ENCODE results near the gene RIN1. TPM values are rescaled to one million over a fixed set of nuclear protein-coding genes. Genes with fewer than 3 reads are reported as not detected.
"Not testable (repeated sequence)": the region's sequence is repeated elsewhere in the genome, so short reads cannot be mapped to it uniquely, and the experiment has no call there.

Gene RIN1
- total RNA-seq, 2 donors from 2014 or later: 2.6 to 4.9 TPM

DNA sequence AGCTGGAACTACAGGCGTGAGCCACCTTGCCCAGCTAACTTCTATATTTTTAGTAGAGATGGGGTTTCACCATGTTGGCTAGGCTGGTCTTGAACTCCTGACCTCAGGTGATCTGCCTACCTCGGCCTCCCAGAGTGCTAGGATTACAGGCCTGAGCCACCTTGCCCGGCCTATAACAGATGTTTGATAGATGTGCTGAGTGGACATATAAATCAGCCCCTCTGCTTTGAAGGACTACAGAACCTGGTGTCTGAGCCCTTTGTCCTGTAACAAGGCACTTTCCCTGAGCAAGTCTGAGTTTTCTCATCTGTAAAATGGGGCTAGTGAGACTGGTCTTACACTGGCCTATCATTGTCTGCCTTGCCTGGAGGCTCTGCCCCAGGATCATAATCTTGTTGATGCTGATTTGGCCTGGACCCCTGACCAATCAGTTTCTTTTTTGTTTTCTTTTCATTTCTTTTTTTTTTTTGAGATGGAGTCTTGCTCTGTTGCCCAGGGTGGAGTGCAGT lies 7.0 kb downstream of the RIN1 start:
- H3K9me3 Mint-ChIP-seq: no peaks in the 10 kb centered on the region
- H3K36me3 Mint-ChIP-seq: no peaks in the 10 kb centered on the region
- no peak for ATAC-seq
- peak overlapping the region in 1 of 2 donors; percentile 50 for H3K27ac Mint-ChIP-seq
- DNase-seq (ENCODE audit: low spot score in 2 of 2): no peak

- peak; percentile 87 to 89 for ATAC-seq
- H3K36me3 Mint-ChIP-seq: no peaks in the 10 kb centered on the region
- DNase-seq (ENCODE audit: low spot score in 2 of 2): peak; percentile 85 to 89
- H3K27ac Mint-ChIP-seq: peak overlapping the region in 1 of 2 donors; percentile 50
- no peaks in the 10 kb centered on the region for H3K9me3 Mint-ChIP-seq
Observed at GRCh38 chr11:66328302-66329144, 7.7 kb downstream of the RIN1 start.

- DNase-seq (ENCODE audit: low spot score in 2 of 2) (no peak), ATAC-seq (peak; percentile 32 to 51)
- no peaks in the 10 kb centered on the region for H3K9me3 Mint-ChIP-seq
- peak overlapping the region in 1 of 2 donors; percentile 50 for H3K27ac Mint-ChIP-seq
- no peaks in the 10 kb centered on the region for H3K36me3 Mint-ChIP-seq
Observed at GRCh38 chr11:66328031-66328301, 8.3 kb downstream of the RIN1 start.

DNA sequence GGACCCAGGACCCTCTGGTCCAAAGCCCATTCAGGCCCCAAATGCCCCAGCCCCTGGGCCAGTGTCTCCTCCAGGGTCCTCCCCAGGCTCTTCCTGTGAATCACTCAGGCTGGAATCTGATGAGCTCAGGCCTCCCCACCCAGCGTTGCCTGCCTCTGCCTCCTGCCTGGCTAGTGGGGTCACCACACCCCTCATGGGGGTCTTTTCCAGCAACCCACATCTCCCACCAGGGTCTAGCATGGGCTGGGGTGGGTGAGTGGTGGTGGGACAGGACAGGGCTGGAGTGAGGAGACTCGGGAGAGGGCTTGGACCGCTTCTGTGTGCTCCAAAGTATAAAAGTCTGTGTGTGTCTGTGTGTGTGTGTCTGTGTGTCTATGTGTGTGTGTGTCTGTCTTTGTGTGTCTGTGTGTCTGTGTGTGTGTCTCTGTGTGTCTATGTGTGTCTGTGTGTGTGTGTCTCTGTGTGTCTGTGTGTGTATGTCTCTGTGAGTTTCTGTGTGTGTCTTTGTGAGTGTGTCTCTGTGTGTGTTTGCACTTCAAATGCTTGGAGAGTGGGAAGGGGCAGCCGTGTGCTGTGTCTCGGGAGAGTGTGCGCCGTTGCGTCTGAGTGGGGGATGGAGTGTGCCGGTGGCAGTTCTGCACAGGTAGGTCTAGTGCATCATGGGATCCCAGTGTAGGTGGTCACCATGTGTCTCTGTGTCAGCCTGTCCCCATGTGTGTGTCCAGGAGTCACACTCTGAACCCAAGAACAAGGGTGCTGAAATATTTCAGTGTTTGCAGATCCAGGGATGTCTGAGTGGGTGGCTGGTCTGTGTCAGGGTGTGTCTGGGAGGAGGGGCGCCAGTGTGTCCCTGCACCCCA lies 8.8 kb downstream of the RIN1 start:
- ATAC-seq: no peak
- no peaks in the 10 kb centered on the region for H3K36me3 Mint-ChIP-seq
- peak overlapping the region; percentile 0 to 50 for H3K27ac Mint-ChIP-seq
- DNase-seq (ENCODE audit: low spot score in 2 of 2): no peak
- no peaks in the 10 kb centered on the region for H3K9me3 Mint-ChIP-seq

DNA sequence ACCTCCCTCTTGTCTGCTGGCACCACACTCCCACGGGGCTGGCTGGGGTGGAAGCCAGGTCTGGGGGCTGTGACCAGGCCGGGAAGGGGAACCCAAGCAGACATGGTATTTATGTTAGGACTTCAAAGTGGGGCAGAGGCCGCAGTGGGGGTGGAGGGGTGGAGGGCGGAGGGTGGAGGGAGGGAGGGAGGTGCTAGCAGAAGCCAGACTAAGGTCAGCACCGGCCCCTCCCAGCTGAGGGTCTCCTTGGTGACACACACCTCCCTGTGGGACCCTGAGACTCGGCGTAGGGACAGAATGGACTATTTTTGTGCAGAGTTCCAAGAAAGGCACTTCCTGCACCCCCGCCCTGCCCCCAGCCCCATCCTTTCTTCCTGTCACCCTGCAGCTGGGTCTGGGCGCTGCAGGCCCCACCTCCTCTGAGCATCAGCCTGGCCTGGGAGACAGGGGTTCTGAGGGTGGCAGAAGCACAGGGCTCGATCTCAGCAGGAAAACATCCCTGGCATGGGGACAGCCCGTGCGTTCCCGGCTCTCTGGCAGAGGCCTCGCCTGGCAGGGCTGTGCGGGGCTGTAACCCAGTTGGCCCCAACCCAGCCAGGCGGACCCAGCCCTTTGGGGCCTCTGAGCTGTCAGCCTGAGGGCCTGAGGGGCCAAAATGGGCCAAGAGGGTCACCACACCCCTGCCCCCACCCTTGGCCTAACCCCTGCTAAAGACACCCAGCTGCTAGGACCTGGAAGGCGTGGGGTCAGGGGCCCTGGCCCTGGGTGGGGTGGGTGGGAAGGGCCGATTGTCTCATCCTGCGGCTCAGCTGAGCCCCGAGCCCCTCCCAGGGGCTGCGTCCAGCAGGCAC lies 9.7 kb downstream of the RIN1 start:
- Mint-ChIP-seq H3K9me3 (no peaks in the 10 kb centered on the region), H3K27ac (peak overlapping the region in 1 of 2 donors; percentile 50), H3K36me3 (no peaks in the 10 kb centered on the region)
- peak; percentile 18 to 21 for ATAC-seq
- DNase-seq (ENCODE audit: low spot score in 2 of 2): peak in 1 of 2 donors; percentile 32

DNA sequence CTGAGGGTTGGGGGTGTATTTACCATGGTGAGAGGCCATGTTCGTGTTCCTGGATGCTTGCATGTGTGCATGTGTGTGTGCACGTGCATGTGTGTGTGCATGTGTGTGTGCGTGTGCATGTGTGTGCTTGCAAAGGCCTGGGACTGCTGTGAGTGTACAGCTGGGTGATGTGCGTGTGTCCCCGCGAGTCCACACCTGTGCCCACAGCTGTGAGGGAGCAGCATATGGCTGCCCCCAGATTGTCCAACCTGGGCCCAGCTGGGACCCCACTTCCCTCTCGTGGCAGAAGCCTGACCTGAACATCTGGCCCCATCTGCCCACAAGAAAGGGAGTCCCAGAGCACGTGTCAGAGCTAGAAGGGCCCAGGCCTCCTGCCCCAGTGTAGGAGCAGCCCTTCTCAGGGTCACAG lies 11.0 kb downstream of the RIN1 start:
- DNase-seq (ENCODE audit: low spot score in 2 of 2) (no peak), ATAC-seq (no peak)
- Mint-ChIP-seq H3K27ac (peak overlapping the region in 1 of 2 donors; percentile 50), H3K36me3 (peaks cover 0 to under 1% of the 10 kb centered on the region in 2 donors), H3K9me3 (no peaks in the 10 kb centered on the region)

- ATAC-seq (no peak), DNase-seq (ENCODE audit: low spot score in 2 of 2) (no peak)
- peak overlapping the region in 1 of 2 donors; percentile 29 for H3K27ac Mint-ChIP-seq
- no peaks in the 10 kb centered on the region for H3K9me3 Mint-ChIP-seq
- H3K36me3 Mint-ChIP-seq: peaks cover 0 to 7% of the 10 kb centered on the region in 2 donors
Observed at GRCh38 chr11:66324664-66325063, 11.6 kb downstream of the RIN1 start.

DNA sequence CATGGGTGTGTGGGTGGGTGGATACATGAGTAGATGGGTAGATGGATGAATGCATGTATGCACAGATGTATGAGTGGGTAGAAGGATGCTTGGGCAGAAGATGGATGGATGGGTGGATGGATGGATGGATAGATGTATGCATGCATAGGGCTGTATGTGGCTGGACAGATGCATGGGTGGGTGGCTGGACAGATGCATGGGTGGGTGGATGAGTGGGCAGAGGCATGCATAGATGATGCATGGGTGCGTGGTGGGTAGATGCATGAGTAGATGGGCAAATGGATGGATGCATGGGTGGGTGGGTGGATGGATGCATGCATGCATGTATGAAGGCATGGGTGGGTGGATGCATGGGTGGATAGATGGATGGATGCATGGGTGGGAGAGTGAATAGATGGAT lies 12.6 kb downstream of the RIN1 start:
- no peak for DNase-seq (ENCODE audit: low spot score in 2 of 2)
- ATAC-seq: no peak
- H3K36me3 Mint-ChIP-seq: peaks cover 0 to 16% of the 10 kb centered on the region in 2 donors
- H3K27ac Mint-ChIP-seq: no peak overlapping the region
- peaks cover 0 to 9% of the 10 kb centered on the region in 2 donors for H3K9me3 Mint-ChIP-seq

DNA sequence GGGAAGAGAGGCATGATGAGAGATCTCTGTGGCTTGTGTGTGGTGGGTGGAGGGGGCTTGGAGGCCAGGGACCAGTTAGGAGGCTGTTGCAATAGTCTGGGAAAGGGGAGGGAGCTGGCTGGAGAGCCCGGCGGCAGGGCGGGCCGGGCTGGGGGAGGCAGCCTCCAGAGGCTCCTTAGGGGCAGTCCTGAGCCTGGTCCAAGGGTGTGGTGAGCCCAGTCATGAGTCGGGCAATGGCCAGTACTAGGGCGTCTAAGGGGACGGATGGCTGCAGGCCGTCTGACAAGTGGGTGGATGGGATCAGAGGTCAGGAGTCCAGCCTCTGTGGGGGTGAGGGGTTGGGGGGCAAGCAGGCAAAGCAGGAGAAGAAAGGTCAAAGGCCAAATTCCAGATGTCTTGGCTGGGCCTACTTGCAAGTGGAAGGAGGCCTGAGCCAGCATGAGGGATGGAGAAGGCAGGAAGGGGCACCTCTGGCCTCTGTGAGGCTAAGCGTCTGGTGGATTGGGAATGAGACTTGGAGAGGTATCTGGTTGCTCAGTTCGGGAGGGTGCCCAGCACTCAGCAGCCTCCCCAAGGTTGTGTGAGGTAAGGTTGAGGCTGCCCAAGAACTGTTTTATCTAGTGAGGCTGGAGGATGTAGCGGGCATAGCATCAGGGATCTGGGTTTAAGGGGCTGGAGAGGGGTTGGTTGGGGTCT lies 13.4 kb downstream of the RIN1 start:
- peaks cover 0 to 19% of the 10 kb centered on the region in 2 donors for H3K36me3 Mint-ChIP-seq
- no peak overlapping the region for H3K27ac Mint-ChIP-seq
- peaks cover 0 to 10% of the 10 kb centered on the region in 2 donors for H3K9me3 Mint-ChIP-seq
- ATAC-seq: no peak
- DNase-seq (ENCODE audit: low spot score in 2 of 2): no peak

DNA sequence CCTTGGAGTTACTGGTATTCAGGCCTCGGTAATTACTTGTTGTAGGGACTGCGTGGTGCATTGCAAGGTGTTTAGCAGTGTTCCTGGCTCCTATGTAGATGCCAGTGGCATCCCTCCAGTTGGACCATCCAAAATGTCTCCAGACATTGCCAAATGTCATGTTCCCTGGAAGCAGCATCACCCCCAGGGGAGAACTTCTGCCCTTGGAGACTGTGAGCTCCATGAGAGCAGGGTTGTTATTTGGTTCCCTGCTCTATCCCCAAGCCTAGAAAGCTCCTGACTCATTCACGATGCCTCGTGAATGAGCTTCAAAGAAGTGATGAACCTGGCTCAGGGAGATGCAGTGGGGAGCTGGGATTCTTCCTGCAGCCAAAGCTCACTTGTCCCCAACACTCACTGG lies 14.6 kb downstream of the RIN1 start:
- peaks cover 0 to 19% of the 10 kb centered on the region in 2 donors for H3K36me3 Mint-ChIP-seq
- ATAC-seq (no peak), DNase-seq (ENCODE audit: low spot score in 2 of 2) (no peak)
- peaks cover 0 to 10% of the 10 kb centered on the region in 2 donors for H3K9me3 Mint-ChIP-seq
- H3K27ac Mint-ChIP-seq: no peak overlapping the region

- not testable (repeated sequence) for DNase-seq (ENCODE audit: low spot score in 2 of 2); ATAC-seq; H3K27ac Mint-ChIP-seq
- Mint-ChIP-seq H3K36me3 (peaks cover 0 to 19% of the 10 kb centered on the region in 2 donors), H3K9me3 (peaks cover 0 to 10% of the 10 kb centered on the region in 2 donors)
Observed at GRCh38 chr11:66320748-66321147, 15.5 kb downstream of the RIN1 start.

GRCh38 chr11:66320289-66320688 lies 15.9 kb downstream of the RIN1 start:
- DNase-seq (ENCODE audit: low spot score in 2 of 2); H3K27ac Mint-ChIP-seq; ATAC-seq: not testable (repeated sequence)
- Mint-ChIP-seq H3K36me3 (peaks cover 0 to 19% of the 10 kb centered on the region in 2 donors), H3K9me3 (peaks cover 0 to 10% of the 10 kb centered on the region in 2 donors)

GRCh38 chr11:66318600-66318970 lies 17.6 kb downstream of the RIN1 start:
- DNase-seq (ENCODE audit: low spot score in 2 of 2) (no peak), ATAC-seq (no peak)
- Mint-ChIP-seq H3K36me3 (peaks cover 0 to 19% of the 10 kb centered on the region in 2 donors), H3K27ac (no peak overlapping the region), H3K9me3 (peaks cover 0 to 10% of the 10 kb centered on the region in 2 donors)

- DNase-seq (ENCODE audit: low spot score in 2 of 2): no peak
- H3K9me3 Mint-ChIP-seq: peaks cover 0 to 10% of the 10 kb centered on the region in 2 donors
- H3K27ac Mint-ChIP-seq: peak overlapping the region; percentile 29 to 44
- ATAC-seq: peak; percentile 59 to 72
- H3K36me3 Mint-ChIP-seq: peaks cover 0 to 19% of the 10 kb centered on the region in 2 donors
Observed at GRCh38 chr11:66317723-66318599, 18.3 kb downstream of the RIN1 start.

- DNase-seq (ENCODE audit: low spot score in 2 of 2) (no peak), ATAC-seq (peak in 1 of 2 donors; percentile 10)
- peaks cover 0 to 19% of the 10 kb centered on the region in 2 donors for H3K36me3 Mint-ChIP-seq
- H3K27ac Mint-ChIP-seq: peak overlapping the region; percentile 29 to 44
- peaks cover 0 to 10% of the 10 kb centered on the region in 2 donors for H3K9me3 Mint-ChIP-seq
Observed at GRCh38 chr11:66317322-66317722, 18.9 kb downstream of the RIN1 start.
